Ectodermal cell (in vitro differentiated cells): ENCODE measurements around the gene SMAD6.

Source experiments
- H3K27ac ChIP-seq: 2 replicates; pipeline ENCODE4 v1.7.0; 2013; ENCODE audit warnings: mild to moderate bottlenecking, low read depth, low read length; ENCODE audit not compliant: insufficient read depth, poor library complexity, severe bottlenecking
- H3K27me3 ChIP-seq: 2 replicates; pipeline ENCODE4 v1.7.0; 2013; ENCODE audit warnings: mild to moderate bottlenecking, low read length; ENCODE audit not compliant: insufficient read depth, control insufficient read depth, poor library complexity, severe bottlenecking
- H3K36me3 ChIP-seq: one replicate; pipeline ENCODE4 v1.7.0; 2013; ENCODE audit warnings: low read length; ENCODE audit not compliant: control insufficient read depth, insufficient read depth
- H3K4me1 ChIP-seq: one replicate; pipeline ENCODE4 v1.7.0; 2013; ENCODE audit warnings: low read length; ENCODE audit not compliant: control insufficient read depth, insufficient read depth
- H3K4me3 ChIP-seq: 2 replicates; pipeline ENCODE4 v1.7.0; 2013; ENCODE audit warnings: low read depth, low read length, control low read depth; ENCODE audit not compliant: insufficient read depth
- H3K9me3 ChIP-seq: 2 replicates; pipeline ENCODE4 v1.7.0; 2013; ENCODE audit warnings: mild to moderate bottlenecking, low read length, moderate library complexity; ENCODE audit not compliant: control insufficient read depth
- WGBS, 2 experiments: methylation state at CpG; one replicate each; pipeline ENCODE4 v1.1.7; 2013; ENCODE audit warnings: missing lambda C conversion rate in 2 of 2; 5-methylcytosine and 5-hydroxymethylcytosine counted together

Gene SMAD6

DNA sequence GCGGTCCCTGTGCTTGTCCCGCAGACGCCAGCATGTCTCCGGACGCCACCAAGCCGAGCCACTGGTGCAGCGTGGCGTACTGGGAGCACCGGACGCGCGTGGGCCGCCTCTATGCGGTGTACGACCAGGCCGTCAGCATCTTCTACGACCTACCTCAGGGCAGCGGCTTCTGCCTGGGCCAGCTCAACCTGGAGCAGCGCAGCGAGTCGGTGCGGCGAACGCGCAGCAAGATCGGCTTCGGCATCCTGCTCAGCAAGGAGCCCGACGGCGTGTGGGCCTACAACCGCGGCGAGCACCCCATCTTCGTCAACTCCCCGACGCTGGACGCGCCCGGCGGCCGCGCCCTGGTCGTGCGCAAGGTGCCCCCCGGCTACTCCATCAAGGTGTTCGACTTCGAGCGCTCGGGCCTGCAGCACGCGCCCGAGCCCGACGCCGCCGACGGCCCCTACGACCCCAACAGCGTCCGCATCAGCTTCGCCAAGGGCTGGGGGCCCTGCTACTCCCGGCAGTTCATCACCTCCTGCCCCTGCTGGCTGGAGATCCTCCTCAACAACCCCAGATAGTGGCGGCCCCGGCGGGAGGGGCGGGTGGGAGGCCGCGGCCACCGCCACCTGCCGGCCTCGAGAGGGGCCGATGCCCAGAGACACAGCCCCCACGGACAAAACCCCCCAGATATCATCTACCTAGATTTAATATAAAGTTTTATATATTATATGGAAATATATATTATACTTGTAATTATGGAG, 79.1 kb downstream of the SMAD6 start:
- peaks cover 14% of the 10 kb centered on the region for H3K4me1 ChIP-seq
- 96 to 97% methylated on average over 66 to 71 of the region's 73 CpGs for WGBS, 2 experiments
- H3K27ac ChIP-seq, result no peak overlapping the region

DNA sequence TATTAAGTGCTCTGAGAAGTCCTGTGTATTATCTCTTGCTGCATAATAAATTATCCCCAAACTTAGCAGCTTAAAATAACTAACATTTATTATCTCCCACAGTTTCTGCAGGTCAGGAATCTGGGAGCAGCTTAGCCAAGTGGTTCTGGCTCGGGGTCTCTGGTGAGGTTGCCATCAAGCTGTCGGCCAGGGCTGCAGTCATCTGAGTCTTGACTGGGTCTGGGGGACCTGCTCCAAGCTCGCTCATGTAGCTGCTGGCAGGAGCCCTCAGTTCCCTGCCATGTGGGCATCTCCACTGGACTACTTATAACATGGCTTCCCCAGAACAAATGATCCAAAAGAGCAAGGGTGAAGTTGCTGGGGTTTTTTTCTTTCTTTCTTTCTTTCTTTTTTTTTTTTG, 80.7 kb downstream of the SMAD6 start:
- no peak overlapping the region for H3K27ac ChIP-seq
- WGBS, 2 experiments, result 95% methylated on average over 3 of the region's 3 CpGs
- peaks cover 14% of the 10 kb centered on the region for H3K4me1 ChIP-seq
- H3K9me3 ChIP-seq, result no peaks in the 10 kb centered on the region
- no peak overlapping the region for H3K4me3 ChIP-seq
- no peaks in the 10 kb centered on the region for H3K36me3 ChIP-seq
- H3K27me3 ChIP-seq, result no peaks in the 10 kb centered on the region

More for the DNA sequence above, 79.1 kb downstream of the SMAD6 start:
- Histone ChIP-seq H3K9me3 (no peaks in the 10 kb centered on the region), H3K27me3 (no peaks in the 10 kb centered on the region), H3K4me3 (no peak overlapping the region), H3K36me3 (no peaks in the 10 kb centered on the region)

DNA sequence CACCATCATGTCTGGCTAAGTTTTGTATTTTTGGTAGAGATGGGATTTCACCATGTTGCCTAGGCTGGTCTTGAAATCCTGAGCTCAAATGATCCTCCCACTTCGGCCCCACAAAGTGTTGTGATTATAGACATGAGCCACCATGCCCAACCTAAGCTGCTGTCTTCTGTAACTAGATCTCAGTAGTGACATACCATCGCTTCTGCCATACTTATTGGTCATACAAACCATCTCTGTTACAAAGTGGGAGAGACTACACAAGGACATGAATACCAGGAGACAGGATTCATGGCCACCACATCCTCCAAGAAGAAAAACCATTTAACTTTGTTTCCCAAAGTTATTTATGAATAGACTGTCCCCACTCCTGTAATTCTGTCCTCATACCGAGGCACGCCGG, 81.3 kb downstream of the SMAD6 start:
- Histone ChIP-seq H3K4me1 (peaks cover 14% of the 10 kb centered on the region), H3K9me3 (no peaks in the 10 kb centered on the region), H3K27me3 (no peaks in the 10 kb centered on the region), H3K27ac (no peak overlapping the region), H3K36me3 (no peaks in the 10 kb centered on the region), H3K4me3 (no peak overlapping the region)
- WGBS, 2 experiments, result 94 to 95% methylated on average over 5 of the region's 5 CpGs

DNA sequence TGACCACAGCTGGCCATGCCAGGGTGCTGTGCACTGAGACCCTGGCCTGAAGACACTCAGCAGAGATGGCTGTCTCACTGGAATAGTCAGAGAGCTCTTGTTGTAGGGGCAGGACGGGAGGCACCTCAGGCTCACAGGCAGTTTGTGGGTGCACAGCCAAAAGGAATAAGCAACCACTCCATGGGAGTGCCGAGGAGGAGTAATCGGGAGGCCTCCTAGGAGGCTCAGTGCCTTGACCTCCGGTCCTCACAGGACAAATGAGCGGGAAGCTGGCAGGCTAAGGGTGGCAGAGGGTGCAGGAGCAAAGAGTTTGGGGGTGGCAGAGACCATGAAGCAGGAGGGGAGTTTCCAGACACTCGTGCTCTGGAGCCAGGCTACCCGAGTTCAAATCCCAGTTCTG, 81.7 kb downstream of the SMAD6 start:
- Histone ChIP-seq H3K9me3 (no peaks in the 10 kb centered on the region), H3K36me3 (no peaks in the 10 kb centered on the region), H3K4me3 (no peak overlapping the region), H3K4me1 (peaks cover 14% of the 10 kb centered on the region), H3K27ac (no peak overlapping the region), H3K27me3 (no peaks in the 10 kb centered on the region)
- WGBS, 2 experiments, result 95 to 98% methylated on average over 7 of the region's 7 CpGs

DNA sequence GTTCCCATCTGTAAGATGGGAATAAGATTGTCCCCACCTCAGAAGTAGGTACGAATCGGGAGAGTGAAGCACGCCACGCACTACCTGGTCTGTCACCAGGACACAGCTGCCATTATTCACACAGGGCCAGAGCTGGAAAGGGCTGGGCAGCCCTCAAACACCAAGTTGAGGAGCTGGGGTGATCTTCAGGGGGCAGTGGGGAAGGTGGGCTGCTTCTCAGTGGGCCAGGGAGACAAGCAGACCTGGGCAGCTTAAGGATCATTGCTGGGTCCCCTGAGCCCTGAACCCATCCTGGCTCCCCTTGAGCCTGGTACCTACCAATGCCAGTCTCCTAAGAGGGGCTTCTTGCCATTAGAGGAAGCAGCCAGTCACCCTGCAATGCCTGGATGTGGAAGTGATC, 82.1 kb downstream of the SMAD6 start:
- Histone ChIP-seq H3K36me3 (no peaks in the 10 kb centered on the region), H3K27me3 (no peaks in the 10 kb centered on the region), H3K27ac (no peak overlapping the region), H3K9me3 (no peaks in the 10 kb centered on the region), H3K4me3 (no peak overlapping the region), H3K4me1 (peaks cover 11% of the 10 kb centered on the region)
- WGBS, 2 experiments, result 96 to 99% methylated on average over 4 of the region's 4 CpGs

DNA sequence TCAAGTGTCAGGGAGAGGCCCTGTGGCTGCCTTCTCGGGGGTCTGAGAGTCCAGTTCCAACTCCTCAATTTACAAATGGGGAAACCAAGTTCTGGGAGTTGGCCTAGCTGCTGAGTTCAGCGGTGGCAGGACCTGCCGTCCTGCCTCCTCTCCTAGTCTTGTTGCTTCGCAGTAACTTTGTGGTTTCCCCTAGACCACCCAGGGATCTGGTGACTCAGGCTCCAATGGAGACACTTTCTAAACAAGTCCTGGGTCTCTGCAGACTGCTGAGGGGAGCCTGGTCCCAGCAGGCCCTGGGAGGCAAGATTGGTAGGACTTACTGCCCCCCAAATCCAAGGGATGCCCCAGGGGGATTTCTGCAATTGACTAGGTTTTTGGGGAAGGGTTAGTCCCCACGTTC, 83.6 kb downstream of the SMAD6 start:
- WGBS, 2 experiments, result 81 to 86% methylated on average over 4 of the region's 5 CpGs
- H3K4me3 ChIP-seq, result no peak overlapping the region
- H3K4me1 ChIP-seq, result no peaks in the 10 kb centered on the region
- H3K9me3 ChIP-seq, result no peaks in the 10 kb centered on the region
- H3K27me3 ChIP-seq, result no peaks in the 10 kb centered on the region
- no peaks in the 10 kb centered on the region for H3K36me3 ChIP-seq
- H3K27ac ChIP-seq, result no peak overlapping the region

DNA sequence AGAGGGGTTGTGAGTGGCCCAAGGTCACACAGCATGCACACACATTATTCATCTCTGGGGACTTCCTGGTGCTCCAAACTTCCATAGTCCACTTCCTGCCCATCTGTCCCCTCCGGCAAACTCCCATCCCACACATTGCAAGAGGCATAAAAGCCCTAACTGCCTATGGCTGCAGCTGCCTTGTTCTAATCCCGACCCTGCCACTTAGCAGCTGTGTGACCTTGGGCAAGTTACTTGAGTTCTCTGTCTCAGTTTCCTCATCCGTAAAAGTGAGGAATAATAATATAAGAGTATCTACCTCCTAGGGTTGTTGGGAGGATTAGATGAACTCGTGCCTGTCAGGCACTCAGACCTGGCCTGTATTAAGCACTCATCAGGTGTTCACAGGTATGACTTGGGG, 84.2 kb downstream of the SMAD6 start:
- H3K36me3 ChIP-seq, result no peaks in the 10 kb centered on the region
- WGBS, 2 experiments, result 91 to 93% methylated on average over 4 of the region's 4 CpGs

DNA sequence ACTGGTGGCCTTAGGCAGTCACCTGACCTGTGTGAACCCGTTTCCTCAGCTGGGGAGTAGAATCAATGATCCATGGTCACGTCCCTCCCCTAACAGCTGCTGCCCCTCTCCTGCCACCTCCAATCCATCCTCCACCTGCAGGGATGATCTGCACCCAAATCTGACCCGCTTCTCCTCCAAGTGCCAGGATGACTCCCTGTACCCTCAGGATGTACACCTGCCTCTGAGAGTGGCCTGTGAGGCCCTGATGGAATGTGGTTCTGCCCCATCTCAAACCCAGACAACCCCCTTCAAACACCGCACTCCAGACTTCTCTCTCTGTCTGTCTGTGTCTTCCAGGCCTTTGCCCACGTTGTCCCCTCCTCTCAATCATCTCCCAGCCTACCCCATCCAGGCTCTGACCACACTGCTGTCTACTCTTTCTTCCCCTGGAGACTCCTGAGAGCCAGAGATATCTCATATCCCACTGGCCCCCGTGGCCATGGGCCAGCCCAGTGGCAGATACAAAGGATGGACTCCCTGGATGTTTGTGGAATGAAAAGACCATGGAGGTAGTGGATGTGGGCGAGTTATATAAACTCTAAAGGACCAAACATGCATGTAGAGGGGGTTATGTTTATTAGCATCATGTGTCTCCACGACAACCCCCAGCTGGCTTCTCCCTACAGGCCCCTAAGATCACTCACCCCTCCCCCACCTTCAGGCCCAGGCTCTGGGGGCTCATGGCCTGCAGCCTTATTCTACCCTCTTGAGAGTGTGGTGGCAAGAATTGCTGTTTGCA, 84.9 kb downstream of the SMAD6 start:
- 87 to 91% methylated on average over 7 to 8 of the region's 8 CpGs for WGBS, 2 experiments
- Histone ChIP-seq H3K27me3 (no peaks in the 10 kb centered on the region), H3K9me3 (no peaks in the 10 kb centered on the region), H3K36me3 (no peaks in the 10 kb centered on the region), H3K4me1 (no peaks in the 10 kb centered on the region), H3K27ac (no peak overlapping the region), H3K4me3 (no peak overlapping the region)

More for the DNA sequence above, 84.2 kb downstream of the SMAD6 start:
- H3K9me3 ChIP-seq, result no peaks in the 10 kb centered on the region
- no peak overlapping the region for H3K4me3 ChIP-seq
- no peaks in the 10 kb centered on the region for H3K4me1 ChIP-seq
- no peaks in the 10 kb centered on the region for H3K27me3 ChIP-seq
- no peak overlapping the region for H3K27ac ChIP-seq

DNA sequence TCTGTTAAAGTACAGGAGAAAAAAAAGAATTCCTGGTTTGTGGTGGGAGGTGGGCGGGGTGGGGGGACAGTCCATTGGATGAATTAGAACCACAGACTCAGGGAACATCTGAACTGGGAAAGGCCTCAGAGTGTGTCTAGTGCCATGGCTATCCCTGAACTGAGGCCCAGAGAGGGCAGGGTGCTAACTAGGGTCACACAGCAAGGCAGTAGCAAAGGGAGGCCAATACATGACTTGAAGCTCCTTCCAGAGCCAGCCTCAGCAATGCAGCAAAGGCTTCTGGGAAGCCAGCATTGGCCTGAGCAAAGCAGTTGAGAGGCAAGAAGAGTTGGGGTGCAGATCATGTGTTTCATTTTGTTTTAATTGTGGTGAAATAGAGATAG, 85.4 kb downstream of the SMAD6 start:
- H3K4me3 ChIP-seq, result no peak overlapping the region
- no peaks in the 10 kb centered on the region for H3K27me3 ChIP-seq
- H3K36me3 ChIP-seq, result no peaks in the 10 kb centered on the region
- H3K27ac ChIP-seq, result no peak overlapping the region
- 92 to 96% methylated on average over 1 of the region's 1 CpG for WGBS, 2 experiments
- no peaks in the 10 kb centered on the region for H3K9me3 ChIP-seq
- H3K4me1 ChIP-seq, result no peaks in the 10 kb centered on the region

DNA sequence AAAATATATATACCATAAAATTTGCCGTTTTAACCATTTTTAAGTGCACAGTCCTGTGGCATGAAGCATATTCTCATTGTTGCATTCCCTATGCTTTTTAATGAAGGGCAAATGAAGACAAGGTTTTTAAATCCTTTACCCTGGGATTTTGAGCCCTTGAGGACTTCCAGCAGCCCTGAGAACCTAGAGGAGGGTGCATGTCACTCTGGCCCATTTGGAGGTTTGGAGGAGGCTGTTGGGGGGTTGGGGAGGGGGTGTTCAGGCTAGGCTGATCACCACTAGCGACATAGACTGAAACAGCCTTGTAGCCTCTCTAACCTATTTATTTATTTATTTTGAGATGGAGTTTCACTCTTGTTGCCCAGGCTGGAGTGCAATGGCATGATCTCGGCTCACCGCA, 86.0 kb downstream of the SMAD6 start:
- no peaks in the 10 kb centered on the region for H3K4me1 ChIP-seq
- WGBS, 2 experiments, result 93 to 100% methylated on average over 3 to 4 of the region's 4 CpGs
- no peaks in the 10 kb centered on the region for H3K36me3 ChIP-seq
- H3K27ac ChIP-seq, result no peak overlapping the region
- H3K4me3 ChIP-seq, result no peak overlapping the region
- H3K27me3 ChIP-seq, result no peaks in the 10 kb centered on the region
- no peaks in the 10 kb centered on the region for H3K9me3 ChIP-seq
